NCI-H2029 treated with DMSO at 0.1 percent for 48 hours (cell line): ENCODE measurements around the gene TTLL9.
A peak's percentile ranks its signal among the peaks of the same experiment; 100 is the strongest.
"Not testable (repeated sequence)": the region's sequence is repeated elsewhere in the genome, so short reads cannot be mapped to it uniquely, and the experiment has no call there.

Experiments
- DNase-seq: peaks from one replicate; lab custom pipeline; 2025; lab: John Stamatoyannopoulos, UW

Gene TTLL9

DNA sequence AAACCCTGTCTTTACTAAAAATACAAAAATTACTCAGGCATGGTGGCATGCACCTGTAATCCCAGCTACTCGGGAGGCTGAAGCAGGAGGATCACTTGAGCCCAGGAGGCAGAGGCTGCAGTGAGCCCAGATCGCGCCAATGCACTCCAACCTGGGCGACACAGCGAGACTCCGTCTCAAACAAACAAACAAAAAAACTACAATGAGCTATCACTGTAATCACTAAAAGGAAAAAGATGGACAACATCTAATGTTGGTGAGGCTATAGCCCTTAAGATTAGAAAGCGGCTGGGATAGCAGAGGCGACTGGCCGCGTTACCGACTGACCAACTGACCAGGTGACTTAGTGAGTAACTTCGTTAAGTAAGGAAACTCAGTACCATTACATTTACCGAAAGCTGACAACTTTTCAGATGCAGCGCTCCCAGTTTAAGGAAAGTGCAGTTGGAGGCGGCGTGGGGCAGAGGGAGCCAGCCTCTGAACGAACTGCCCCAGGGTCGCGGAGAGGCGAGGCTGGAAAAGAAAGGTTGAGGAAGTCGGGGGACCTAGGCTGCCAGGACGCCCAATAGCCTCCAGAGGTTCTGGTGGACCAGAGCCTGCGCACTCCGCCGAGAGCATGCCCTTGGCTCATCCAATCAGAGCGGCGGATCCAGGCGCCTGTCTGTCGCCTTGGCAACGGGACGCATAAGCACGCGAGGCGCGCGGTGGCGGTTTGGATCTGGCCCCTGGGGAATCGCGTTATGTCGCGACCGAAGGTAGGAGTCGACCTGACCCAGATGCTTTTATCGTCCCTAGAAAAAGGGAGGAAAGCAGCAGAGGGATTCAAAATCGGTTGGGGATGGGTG, 8.9 kb downstream of the TTLL9 start:
- peak; percentile 58 for DNase-seq

DNA sequence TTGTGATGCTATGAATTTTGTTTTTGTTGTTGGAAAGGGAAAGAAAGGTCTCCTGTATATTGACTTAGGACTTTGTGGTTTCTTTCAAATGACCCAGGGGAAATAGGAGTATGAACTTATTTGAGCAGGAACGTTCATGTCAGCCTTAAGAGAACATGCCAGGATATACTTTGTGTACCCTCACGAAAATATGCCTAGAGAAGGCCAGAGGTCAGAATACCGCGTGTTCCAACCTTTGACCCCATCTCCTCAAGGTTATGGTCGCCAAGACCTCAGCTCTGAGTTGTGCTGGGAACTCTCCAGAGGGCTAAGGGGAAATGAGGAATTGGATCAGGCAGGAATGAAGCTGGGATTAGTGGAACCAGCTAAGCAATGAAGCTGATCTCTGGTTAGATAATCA, 11.5 kb downstream of the TTLL9 start:
- DNase-seq = no peak

DNA sequence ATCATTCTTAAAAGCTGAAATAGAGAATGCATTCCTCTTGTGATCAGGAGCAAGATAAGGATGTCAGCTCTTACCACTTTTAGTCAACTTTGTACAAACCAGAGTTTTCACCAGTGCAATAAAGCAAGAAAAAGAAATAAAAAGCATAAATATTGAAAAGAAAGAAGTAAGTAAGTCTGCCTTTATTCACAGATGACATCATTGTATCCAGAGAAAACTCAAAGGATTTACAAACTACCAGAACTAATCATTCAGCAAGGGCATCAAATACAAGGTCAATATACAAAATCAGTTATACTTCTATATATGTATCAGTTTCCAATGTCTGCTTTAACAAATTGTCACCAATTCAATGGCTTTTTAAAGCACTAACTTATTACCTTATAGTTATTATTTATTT, 13.4 kb downstream of the TTLL9 start:
- no peak for DNase-seq

DNA sequence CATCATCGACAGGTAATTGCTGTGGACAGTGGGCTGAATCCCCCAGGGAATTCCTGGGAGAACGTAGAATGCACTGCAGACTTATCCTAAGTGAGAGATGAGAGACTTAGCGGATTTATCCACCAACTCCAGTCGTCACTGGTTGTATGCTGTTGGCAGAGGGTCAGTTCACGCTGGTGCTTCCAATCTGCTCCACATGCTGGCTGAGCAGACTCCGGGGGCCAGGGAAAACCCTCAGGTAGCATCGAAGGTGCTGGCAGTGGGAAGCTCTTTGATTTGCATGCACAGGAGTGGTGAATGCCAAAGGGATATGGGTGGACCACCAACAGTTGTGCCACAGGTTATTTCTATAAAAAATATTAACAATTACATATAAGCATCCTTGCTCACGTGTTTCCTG, 20.2 kb downstream of the TTLL9 start:
- DNase-seq = no peak

DNA sequence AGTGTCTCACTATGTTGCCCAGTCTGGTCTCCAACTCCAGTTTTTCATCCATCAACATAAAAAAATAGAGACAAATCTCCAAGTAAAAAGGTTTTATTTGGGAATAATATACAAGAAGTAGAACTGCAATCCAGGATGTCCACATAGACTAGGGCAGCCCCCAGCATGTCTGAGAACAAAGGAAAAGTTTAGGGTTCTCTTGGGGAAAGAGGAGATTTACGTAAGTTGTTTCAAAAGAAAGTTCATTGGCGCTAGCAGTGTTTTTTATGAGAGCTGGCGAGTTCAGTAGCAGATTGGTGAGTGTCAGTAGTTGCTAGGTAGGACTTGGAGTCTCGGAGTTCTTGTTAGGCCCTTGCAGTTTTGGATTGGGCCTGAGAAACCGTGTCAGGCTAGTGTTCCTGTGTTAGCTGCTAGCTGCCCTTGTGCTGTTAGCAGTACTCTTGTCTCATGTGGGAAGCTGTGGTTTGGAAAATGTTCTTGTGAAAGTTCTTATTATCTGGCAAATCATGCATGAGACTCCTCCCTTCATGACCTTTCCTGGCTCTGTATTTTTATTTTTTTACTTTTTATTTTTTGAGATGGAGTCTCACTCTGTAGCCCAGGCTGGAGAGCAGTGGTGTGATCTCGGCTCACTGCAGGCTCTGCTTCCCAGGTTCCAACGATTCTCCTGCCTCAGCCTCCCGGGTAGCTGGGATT, 24.7 kb downstream of the TTLL9 start:
- DNase-seq = no peak

DNA sequence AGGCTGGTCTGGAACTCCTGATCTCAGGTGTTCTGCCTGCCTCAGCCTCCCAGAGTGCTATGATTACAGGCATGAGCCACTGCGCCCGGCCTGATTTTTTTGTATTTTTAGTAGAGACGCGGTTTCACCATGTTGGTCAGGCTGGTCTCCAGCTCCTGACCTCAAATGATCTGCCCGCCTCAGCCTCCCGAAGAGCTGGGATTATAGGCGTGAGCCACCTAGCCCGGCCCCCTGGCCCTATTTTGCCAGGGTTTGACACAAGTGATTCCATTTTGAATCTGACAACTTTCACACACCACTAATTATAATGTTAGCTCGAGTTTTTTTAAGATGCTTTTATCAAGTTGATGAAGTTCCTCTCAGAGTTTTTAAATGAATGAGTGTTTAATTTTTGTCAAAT, 25.6 kb downstream of the TTLL9 start:
- no peak for DNase-seq

DNA sequence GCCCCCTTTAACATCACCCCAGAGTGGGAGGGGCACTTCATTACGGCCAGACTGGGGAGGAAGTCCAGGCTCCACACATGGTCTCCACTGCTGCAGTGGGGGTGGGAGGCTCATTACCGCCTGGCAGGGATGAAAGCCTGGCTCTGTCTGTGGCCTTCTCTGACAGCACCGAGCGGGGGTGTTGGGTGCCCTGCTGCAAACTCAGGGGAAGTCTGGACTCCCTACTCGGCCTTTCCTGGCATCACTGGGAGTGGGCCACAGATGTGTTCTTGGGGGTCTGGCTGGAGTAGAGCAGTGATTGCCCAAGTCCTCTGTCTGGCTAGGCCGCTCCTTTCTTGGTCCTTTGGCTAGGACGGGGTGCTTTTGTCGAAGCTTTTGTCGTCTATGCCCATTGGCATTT, 27.1 kb downstream of the TTLL9 start:
- DNase-seq = no peak

DNA sequence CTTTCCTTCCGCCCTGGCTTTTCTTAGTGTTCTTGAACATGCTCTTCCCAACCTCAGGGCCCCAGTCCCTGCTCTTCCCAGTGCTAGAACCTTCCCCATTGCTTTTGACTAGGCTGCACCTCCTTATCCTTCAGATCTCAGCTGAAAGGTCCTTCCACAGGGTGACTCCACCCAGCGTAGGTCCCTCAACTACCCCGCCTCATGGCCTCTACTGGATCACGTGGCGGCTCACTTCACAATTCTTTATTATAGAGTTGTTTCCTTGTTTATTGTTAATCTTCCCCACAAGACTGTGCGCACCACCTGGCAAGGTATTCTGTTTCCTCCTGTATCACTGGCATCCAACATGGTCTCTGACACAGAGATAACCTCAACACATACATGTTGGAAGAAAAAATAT, 31.2 kb downstream of the TTLL9 start:
- no peak for DNase-seq

DNA sequence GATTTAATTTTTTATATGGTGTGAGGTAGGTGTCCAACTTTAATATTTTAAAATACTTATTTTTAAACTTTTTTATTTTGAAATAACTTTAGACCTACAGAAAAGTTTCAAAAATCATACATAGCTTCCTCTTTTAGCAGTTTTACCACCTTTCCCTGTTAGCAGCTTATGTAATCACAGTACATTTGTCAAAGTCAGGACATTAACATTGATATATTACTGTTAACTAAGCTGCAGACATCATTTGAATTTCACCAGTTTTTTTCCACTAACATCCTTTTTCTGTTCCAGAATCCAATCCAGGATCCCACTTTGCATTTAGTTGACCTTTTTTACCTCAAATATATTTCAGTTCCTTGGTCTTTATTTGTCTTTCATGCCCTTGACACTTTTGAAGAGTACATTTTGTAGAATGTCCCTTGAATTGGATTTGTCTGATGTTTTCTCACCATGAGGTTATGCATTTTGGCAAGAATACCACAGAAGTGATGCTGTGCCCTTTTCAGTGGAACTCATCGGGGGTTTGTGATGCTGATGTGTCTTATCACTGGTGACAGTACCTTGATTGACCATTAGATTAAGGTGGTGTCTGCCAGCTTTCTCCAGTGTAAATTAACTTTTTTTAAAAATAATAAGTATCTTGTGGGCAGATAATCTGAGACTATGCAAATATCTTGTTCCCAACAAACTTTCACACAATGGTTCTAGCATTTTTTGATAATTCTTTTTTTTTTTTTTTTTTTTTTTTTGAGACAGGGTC, 33.4 kb downstream of the TTLL9 start:
- DNase-seq = no peak

DNA sequence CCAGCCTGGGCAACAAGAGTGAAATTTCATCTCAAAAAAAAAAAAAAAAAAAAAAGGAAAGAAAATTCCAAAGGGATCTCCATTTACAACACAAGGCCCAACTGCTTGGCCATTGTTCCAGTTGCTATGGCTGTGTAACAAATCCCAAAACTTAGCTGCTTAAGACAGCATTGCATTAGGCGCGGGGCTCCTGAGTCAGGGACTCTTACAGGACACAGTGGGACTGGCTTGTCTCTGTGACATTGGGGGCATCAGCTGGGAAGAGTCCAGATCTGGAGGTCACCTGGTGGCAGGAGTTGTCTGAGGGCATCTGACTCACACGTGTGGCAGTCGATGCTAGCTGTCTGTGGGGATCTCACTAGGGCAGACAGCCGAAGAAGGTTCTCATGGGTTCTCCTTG, 35.6 kb downstream of the TTLL9 start:
- no peak for DNase-seq

DNA sequence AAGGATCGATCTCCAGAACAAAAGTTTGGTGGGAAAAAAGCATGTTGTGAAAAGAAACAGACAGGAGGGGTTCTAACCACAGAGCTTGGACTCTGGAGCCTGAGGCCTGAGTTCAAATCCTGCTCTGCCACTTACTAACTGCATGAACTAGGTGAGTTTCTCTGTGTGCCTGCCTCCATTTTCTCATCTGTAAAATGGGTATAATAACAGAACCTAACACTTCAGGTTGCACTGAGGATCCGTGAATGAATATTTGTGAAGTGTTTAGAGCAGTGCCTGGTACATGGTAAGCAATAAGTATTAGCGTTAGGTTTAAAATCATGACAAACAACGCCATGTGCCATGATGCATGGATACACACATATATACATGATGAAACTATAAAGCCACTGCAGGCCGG, 36.6 kb downstream of the TTLL9 start:
- DNase-seq = no peak

DNA sequence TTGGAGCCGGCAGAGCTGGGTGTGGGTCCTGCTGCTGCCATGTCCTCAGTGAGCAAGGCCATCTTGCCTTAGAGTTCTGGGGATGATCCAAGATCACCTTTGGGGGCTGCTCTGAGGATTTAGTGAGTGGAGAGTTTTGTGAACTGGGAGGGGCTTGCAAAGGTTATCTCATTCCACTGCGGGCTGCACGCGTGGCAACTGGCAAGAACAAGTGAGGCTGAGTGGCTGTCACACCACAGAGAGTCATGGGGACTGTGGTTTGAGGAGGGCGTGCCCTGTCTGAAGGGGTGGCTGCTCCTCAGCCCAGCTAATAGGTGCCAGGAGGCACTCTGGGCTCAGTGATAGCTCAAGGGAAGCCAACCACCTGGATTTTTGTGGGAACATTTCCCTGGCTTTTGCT, 37.6 kb downstream of the TTLL9 start:
- no peak for DNase-seq

DNA sequence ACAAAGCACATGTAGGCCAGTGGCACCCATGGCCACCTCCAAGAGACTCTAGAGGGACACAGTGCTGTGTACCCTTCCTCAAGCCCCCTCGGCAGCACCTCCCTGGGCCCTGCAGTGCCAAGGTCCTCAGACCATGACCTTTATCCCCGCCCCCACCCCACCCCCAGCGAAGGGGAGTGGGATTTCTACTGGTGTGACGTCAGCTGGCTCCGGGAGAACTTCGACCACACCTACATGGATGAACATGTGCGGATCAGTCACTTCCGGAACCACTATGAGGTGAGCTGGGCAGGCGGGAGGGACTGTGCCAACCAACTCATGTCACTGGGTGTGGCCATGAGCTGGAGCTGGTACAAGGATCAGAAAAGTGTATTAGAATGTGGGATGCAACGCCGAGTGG, 38.0 kb downstream of the TTLL9 start:
- DNase-seq = no peak

DNA sequence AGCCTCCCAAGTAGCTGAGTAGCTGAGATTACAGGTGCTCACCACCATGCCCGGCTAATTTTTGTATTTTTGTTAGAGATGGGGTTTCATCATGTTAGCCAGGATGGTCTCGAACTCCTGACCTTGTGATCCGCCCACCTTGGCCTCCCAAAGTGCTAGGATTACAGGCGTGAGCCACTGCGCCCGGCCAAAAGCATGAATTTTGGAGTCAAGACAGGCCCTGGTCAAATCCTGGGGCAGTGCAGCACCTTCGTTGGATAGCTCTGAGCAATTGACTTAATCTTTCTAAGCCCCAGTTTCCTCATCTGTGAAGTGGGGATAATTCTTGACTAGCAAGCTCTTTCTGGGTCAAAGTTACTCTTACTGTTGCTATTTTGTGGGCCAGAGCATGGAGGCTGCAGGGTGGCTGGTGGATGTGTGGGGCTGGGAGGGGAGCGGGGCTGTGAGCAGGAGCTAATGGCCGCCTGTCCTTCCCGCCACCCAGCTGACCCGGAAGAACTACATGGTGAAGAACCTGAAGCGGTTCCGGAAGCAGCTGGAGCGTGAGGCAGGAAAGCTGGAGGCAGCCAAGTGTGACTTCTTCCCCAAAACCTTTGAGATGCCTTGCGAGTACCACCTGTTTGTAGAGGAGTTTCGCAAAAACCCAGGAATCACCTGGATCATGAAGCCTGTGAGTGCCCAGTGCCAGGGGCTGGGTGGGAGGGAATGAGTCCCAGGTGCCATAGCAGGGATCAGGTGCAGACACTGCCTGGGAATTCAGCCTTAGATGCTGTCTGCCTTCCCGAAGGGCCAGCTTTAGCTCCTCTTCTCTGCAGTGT, 39.0 kb downstream of the TTLL9 start:
- DNase-seq = no peak

DNA sequence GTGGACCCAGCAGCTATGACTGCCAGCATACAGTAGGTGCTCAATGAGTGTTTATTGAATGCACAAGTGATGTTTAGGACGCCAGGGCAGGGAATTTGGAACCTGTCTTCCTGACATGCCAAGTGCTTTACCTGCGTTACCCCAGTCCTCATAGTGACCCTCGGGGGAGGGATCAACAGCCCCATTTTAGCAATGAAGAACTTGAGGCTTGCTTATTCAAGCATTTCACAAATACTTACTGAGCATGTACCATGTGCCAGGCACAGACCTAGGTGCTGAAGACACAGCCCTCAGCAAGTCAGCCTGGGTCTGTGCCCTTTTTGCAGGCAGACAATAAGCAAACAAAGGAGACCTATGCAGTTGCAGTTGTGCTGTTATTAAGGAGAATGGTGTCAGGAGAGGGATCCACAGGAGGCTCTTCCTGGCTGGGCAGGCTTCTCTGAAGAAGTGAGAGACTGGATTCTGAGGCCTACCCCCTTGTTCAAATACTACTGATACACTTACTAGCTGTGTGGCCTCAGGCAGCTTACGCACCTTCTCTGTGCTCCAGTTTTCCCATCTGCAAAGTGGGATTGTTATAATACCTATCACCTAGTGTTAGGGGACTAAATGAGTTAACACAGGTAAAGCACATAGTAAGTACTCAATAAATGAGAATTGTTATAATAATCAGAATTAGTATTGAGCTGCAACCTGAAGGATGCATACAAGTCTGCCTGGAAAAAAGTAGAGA, 39.8 kb downstream of the TTLL9 start:
- DNase-seq = no peak

DNA sequence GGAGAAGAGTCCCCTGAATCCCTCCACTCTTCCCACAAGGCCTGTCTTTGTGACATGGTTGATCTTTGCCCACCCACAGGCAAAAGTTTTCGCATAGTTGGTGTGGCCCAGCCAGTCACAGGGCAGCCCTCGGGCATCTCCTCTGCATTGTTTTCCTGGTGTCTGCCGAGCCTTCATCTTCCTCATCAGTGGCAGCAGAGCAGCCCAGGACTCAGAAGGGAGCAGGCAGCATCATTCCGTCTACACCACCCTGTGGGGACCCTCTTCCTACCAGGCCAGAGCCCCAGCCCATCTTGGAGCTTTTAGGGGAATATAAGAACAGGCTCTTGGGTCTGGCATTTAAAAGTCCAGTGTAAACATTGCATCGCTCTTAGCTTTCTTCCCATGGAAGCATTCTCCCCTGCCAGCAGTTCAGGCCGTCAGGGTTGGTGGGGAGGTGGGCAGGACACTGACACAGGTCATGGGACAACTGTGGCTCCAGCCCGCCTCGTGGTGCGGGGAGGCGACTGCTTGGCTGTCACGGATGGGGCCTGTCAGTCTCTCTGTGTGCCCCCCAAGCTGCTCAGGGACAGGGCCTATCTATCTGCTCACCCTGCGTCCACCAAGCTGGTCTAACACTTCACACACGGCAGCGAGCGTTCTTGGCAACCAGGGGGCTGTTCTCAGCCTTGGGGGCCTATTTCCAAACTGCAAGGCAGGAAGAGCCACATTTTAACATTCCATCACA, 43.2 kb downstream of the TTLL9 start:
- no peak for DNase-seq

DNA sequence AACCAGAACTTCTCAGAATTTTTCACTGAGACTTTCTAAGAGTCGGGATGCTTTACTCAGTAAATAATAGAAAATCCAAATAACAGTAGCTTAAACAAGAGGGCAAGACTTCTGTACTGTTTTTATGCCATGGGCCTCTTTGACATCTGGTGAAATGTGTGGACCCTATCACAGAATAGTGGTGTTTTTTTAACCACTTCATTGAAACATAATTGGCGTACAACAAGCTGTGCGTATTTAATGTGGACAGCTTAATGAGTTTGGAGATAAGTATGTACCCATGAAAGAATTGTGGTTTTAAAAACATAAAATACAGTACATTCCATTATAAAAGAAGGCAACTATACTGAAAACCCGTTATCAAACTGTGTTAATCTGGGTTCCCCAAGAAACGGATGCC, 43.7 kb downstream of the TTLL9 start:
- no peak for DNase-seq

DNA sequence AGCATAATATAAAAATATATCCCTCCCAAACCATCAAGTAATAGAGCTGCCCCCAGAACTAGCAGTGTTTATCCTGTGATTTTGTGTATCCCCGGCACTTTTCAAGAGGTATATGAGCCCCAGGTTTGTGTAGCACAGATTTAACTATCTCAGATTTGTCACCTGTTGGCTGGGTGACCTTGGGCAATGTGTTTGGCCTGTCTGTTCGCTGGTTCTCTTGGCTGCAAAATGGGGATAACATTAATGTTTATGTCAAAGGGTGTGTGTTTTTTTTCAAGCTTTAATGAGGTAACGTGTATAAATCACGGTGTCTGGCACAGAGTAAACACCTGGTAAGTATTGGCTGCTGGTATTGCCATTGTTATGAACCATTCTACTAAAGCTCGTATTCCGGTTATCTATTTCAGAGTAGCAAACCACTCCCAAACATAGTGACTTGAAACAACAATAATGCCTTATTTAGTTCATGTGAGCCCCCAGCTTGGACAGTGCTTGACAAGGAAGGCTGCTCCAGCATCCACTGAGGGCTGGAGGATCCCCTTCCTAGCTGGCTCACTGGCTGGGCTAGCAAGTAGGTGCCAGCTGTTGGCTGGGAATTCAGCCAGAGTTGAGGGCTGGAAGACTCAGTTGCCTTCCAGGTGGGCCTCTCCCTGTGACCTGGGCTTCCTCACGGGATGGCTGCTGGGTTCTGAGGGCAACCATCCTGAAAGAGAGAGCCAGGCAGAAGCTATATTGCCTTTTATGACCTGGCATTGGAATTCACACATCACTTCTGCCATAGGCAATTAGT, 45.3 kb downstream of the TTLL9 start:
- no peak for DNase-seq

DNA sequence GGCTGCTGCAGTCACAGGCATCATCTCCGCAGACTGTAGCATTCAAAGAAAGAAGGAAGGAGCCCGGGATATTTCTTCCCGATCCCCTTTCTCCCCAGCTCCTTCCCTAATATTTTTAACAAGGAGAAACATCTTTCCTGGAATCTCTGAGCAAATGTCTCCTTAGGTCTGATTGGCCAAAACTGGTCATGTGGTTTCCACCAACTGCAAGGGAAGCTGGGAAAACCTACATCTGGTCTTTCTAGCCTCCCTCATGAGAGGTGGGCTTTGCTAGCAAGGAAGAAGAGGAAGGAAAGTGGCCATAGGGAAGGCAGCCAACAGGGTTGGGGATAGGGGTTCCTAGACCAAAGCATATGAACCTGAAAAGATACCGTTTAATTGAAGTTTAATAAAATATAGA, 46.3 kb downstream of the TTLL9 start:
- DNase-seq = no peak

DNA sequence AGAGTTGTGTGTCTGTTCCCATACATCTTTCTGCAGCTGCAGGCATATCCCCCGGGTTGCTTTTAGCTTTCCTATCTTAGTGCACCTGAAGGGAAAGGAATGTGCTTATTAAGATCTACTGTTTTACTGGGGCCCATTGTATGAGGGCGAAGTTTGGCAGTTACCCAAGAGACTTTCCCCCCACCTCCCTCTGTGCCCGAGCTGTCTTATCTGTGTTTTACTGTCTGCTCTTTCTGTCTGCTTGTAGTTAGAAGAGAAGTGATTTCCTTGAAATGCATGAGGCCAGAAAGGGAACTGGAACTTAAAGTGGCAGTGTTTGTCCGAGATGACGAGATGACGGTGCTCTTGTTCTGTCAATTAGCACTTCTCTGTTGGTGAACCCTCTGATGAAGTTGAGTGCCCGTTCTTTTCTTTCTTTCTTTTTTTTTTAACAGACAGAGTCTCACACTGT, 47.6 kb downstream of the TTLL9 start:
- DNase-seq = not testable (repeated sequence)
